Hepatocyte (in vitro differentiated cells): ENCODE data around the gene CEBPE. TPM values are rescaled to one million over a fixed set of nuclear protein-coding genes. Genes with fewer than 3 reads are reported as not detected.

Experiments
- DNase-seq: peaks from one replicate; pipeline ENCODE4 v3.0.0-alpha.2; 2016; ENCODE audit warnings: low spot score
- H2AFZ ChIP-seq: fragments of 200-600 bp; sonication (generic); 2 replicates; pipeline ENCODE4 v1.6.0; 2016; ENCODE audit warnings: antibody characterized with exemption, mild to moderate bottlenecking
- H3K27ac ChIP-seq: fragments of 200-600 bp; sonication (generic); 2 replicates; pipeline ENCODE4 v1.5.1; 2016; ENCODE audit warnings: mild to moderate bottlenecking
- H3K27me3 ChIP-seq: fragments of 200-600 bp; sonication (generic); 2 replicates; pipeline ENCODE4 v1.6.1; 2016
- H3K36me3 ChIP-seq: fragments of 200-600 bp; sonication (generic); replicated peaks from 2 replicates; pipeline ENCODE4 v1.5.1; 2016; ENCODE audit warnings: low read depth; ENCODE audit not compliant: insufficient read depth
- H3K4me1 ChIP-seq: fragments of 200-600 bp; sonication (generic); 2 replicates; pipeline ENCODE4 v1.5.1; 2016; ENCODE audit warnings: mild to moderate bottlenecking, moderate library complexity; ENCODE audit not compliant: insufficient read depth
- H3K4me2 ChIP-seq: fragments of 200-600 bp; sonication (generic); 2 replicates; pipeline ENCODE4 v1.6.0; 2016
- H3K4me3 ChIP-seq: fragments of 200-600 bp; sonication (generic); 2 replicates; pipeline ENCODE4 v1.5.1; 2016; ENCODE audit warnings: mild to moderate bottlenecking
- H3K79me2 ChIP-seq: fragments of 200-600 bp; sonication (generic); 2 replicates; pipeline ENCODE4 v1.6.0; 2017; ENCODE audit warnings: mild to moderate bottlenecking
- H3K9me2 ChIP-seq: fragments of 200-600 bp; sonication (generic); replicated peaks from 2 replicates; pipeline ENCODE4 v1.6.0; 2017; ENCODE audit warnings: mild to moderate bottlenecking; ENCODE audit not compliant: insufficient read depth
- H3K9me3 ChIP-seq: fragments of 200-600 bp; sonication (generic); 2 replicates; pipeline ENCODE4 v1.5.1; 2016; ENCODE audit warnings: low read depth, mild to moderate bottlenecking
- H4K20me1 ChIP-seq: fragments of 200-600 bp; sonication (generic); 2 replicates; pipeline ENCODE4 v1.6.0; 2016; ENCODE audit warnings: mild to moderate bottlenecking; ENCODE audit not compliant: insufficient read depth, poor library complexity, severe bottlenecking
- CTCF ChIP-seq: fragments of 200-600 bp; sonication (generic); IDR thresholded peaks from 2 replicates; pipeline ENCODE4 v1.5.1; 2016; ENCODE audit warnings: antibody characterized with exemption, mild to moderate bottlenecking; ENCODE audit not compliant: poor library complexity
- EZH2 ChIP-seq: fragments of 200-600 bp; sonication (generic); IDR thresholded peaks from 2 replicates; pipeline ENCODE4 v1.6.1; 2016; ENCODE audit warnings: antibody characterized with exemption, mild to moderate bottlenecking, borderline replicate concordance
- EZH2phosphoT487 ChIP-seq: fragments of 200-600 bp; sonication (generic); IDR thresholded peaks from one replicate; pipeline ENCODE4 v1.6.1; 2018; ENCODE audit warnings: antibody characterized with exemption, mild to moderate bottlenecking, low read depth, moderate library complexity; ENCODE audit not compliant: unreplicated experiment, severe bottlenecking
- whole genome bisulfite sequencing: methylation state at CpG from one replicate; pipeline ENCODE4 v1.1.6; 2016; ENCODE audit warnings: low lambda C conversion rate; ENCODE audit errors: missing lambda C conversion rate; 5-methylcytosine and 5-hydroxymethylcytosine counted together
- polyA plus RNA-seq: library from polyadenylated mRNA; unstranded; fragments of >200 nt; fragmentation: Nextera tagmentation; extraction: Ambion mirVana; gene quantifications from 2 replicates; pipeline ENCODE4 v1.2.1, GENCODE V29; 2016
- total RNA-seq: library from RNA; depleted of rRNA; stranded (reverse); fragments of >200 nt; gene quantifications from 2 replicates; pipeline ENCODE4 v1.2.3, GENCODE V29; 2014

Gene CEBPE
- total and polyA plus RNA-seq, 2 experiments from 2014 or later, result not detected

DNA sequence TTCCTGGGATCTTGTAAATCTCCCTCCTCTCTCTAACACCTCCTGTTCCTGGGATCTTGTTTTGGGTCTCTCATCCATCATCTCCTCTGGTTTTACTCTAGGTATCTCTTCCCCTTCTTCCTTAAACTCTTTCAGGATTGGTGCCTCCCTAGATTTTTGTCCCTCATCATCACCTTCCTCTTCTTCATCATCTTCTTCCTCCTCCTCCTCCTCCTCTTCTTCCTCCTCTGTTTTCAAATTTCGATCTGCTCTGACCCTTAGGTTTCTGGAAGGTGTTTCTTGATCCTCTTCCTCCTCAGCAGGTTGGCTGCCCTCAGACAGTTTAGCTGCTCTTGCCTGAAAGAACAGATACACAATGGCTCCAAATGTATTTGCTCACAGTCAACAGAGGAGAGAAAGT is 38.6 kb downstream of the CEBPE start:
- Histone ChIP-seq H3K79me2 (peaks cover 49% of the 10 kb centered on the region), H4K20me1 (no peaks in the 10 kb centered on the region), H3K4me2 (no peak overlapping the region), H3K27ac (peak overlapping the region; percentile 87), H3K4me3 (no peak overlapping the region), H3K36me3 (no peaks in the 10 kb centered on the region), H3K9me2 (no peaks in the 10 kb centered on the region), H3K4me1 (peaks cover 8% of the 10 kb centered on the region), H3K9me3 (no peaks in the 10 kb centered on the region), H2AFZ (no peak overlapping the region), H3K27me3 (no peaks in the 10 kb centered on the region)
- 100% methylated on average over 1 of the region's 1 CpG for WGBS
- TF ChIP-seq EZH2phosphoT487 (no peak), EZH2 (no peak), CTCF (no peak)
- no peak for DNase-seq

DNA sequence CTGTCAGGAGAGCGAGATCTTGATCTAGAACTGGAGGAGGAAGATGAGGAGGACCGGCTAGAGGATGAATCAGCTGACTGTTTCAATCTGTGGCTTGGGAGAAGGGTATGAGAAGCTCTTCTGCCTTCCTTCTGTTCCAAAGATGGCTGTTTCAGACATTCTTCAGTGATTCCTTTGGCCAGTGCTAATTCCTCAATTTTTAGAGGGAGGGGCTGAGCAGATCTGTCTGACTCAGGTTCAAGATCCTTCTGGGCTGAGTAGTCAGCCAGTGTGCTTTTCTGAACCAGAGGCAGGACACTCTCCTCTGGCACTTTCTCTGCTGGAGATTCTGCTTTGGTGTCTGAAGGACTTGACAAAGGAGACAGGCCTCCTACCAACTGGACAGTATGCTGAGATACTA is 39.3 kb downstream of the CEBPE start:
- H3K27me3 ChIP-seq, result no peaks in the 10 kb centered on the region
- no peaks in the 10 kb centered on the region for H4K20me1 ChIP-seq
- H3K79me2 ChIP-seq, result peaks cover 52% of the 10 kb centered on the region
- no peaks in the 10 kb centered on the region for H3K36me3 ChIP-seq
- H3K4me1 ChIP-seq, result peaks cover 8% of the 10 kb centered on the region
- H3K4me3 ChIP-seq, result no peak overlapping the region
- no peaks in the 10 kb centered on the region for H3K9me3 ChIP-seq
- H2AFZ ChIP-seq, result no peak overlapping the region
- no peaks in the 10 kb centered on the region for H3K9me2 ChIP-seq
- 88% methylated on average over 2 of the region's 2 CpGs for WGBS
- TF ChIP-seq CTCF (no peak), EZH2 (no peak), EZH2phosphoT487 (no peak)
- no peak for DNase-seq
- H3K27ac ChIP-seq, result peak overlapping the region; percentile 87
- no peak overlapping the region for H3K4me2 ChIP-seq

- Histone ChIP-seq H3K9me3 (no peaks in the 10 kb centered on the region), H3K79me2 (peaks cover 52% of the 10 kb centered on the region), H3K4me2 (peak overlapping the region; percentile 22), H3K4me3 (no peak overlapping the region), H3K36me3 (no peaks in the 10 kb centered on the region), H4K20me1 (no peaks in the 10 kb centered on the region), H3K9me2 (no peaks in the 10 kb centered on the region), H2AFZ (no peak overlapping the region), H3K4me1 (peaks cover 8% of the 10 kb centered on the region), H3K27me3 (no peaks in the 10 kb centered on the region), H3K27ac (peak overlapping the region; percentile 87)
- WGBS, result 36% methylated on average over 2 of the region's 2 CpGs
- no peak for TF ChIP-seq EZH2phosphoT487
- no peak for TF ChIP-seq EZH2
- no peak for TF ChIP-seq CTCF
- peak; percentile 86 for DNase-seq
These were observed 40.4 kb downstream of the CEBPE start for GRCh38 chr14:23078692-23079116.

DNA sequence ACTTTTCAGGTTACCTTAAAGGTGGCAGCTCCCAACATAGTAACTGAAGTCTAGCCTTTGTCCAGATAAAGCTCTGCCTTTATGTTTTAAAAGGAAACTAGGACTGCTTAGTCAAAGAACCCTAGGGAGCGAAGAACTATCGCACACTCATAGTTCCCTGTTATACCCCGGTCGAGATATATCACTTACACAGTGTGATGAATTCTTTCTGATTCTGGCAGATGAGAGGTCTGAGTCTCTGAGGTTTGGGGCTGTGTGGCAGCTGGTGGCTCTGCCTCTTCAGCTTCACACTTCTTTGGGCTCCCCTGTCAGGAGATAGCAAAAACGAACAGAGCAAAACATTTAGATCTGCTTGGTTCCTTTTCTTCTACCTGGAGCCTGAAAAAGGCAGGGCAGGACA is 41.1 kb downstream of the CEBPE start:
- H3K4me2 ChIP-seq, result peak overlapping the region; percentile 22
- H2AFZ ChIP-seq, result no peak overlapping the region
- H3K4me3 ChIP-seq, result no peak overlapping the region
- H3K9me2 ChIP-seq, result no peaks in the 10 kb centered on the region
- H4K20me1 ChIP-seq, result no peaks in the 10 kb centered on the region
- no peaks in the 10 kb centered on the region for H3K27me3 ChIP-seq
- peaks cover 54% of the 10 kb centered on the region for H3K79me2 ChIP-seq
- 89% methylated on average over 5 of the region's 5 CpGs for WGBS
- peak overlapping the region; percentile 87 for H3K27ac ChIP-seq
- DNase-seq, result no peak
- H3K4me1 ChIP-seq, result peaks cover 11% of the 10 kb centered on the region
- TF ChIP-seq EZH2, result no peak
- H3K36me3 ChIP-seq, result no peaks in the 10 kb centered on the region
- H3K9me3 ChIP-seq, result no peaks in the 10 kb centered on the region
